HCT116 (cell line): ENCODE data around the gene YDJC. TPM values are rescaled to one million over a fixed set of nuclear protein-coding genes. Genes with fewer than 3 reads are reported as not detected.
"Not testable (repeated sequence)": the region's sequence is repeated elsewhere in the genome, so short reads cannot be mapped to it uniquely, and the experiment has no call there.

Experiments used
- ATAC-seq: fragments of 200-7000 bp; cut with Tn5 transposase; 2 replicates; pipeline ENCODE4 v1.9.1; 2020; ENCODE audit warnings: mild to moderate bottlenecking, moderate library complexity
- BruUV-seq: library from RNA; stranded (reverse); fragments of 400-500 nt; replicated peaks from 2 replicates; lab custom pipeline; 2021; lab: Mats Ljungman, UMichigan
- CTCF ChIA-PET: fragments of 300-600 bp; sonication (Branson Sonifier 250); formaldehyde crosslinking; loops from one replicate; lab custom pipeline; 2021; ENCODE audit warnings: antibody characterized with exemption; lab: Charles Lee
- POLR2A ChIA-PET: fragments of 300-600, 350-600 bp; sonication (Branson Sonifier 250); formaldehyde crosslinking; loops from one replicate; lab custom pipeline; 2021; ENCODE audit warnings: antibody characterized with exemption; lab: Charles Lee
- RAD21 ChIA-PET, 2 experiments: fragments of 300-600 bp; sonication (Branson Sonifier 250); formaldehyde crosslinking; loops; one replicate each; lab custom pipeline; 2023; ENCODE audit warnings: low total read pairs in 2 of 2; ENCODE audit not compliant: uncharacterized antibody in 2 of 2, unreplicated experiment in 2 of 2, low non-redundant PET in 1 of 2; lab: Charles Lee
- DNase-seq: peaks from one replicate; pipeline ENCODE4 v3.0.0-alpha.2; 2010; ENCODE audit warnings: low read depth, low spot score
- H2AFZ ChIP-seq: fragments of 200-600 bp; shearing (Covaris generic), sonication (generic); 2 replicates; pipeline ENCODE4 v1.6.1; 2017; ENCODE audit warnings: low read depth, mixed run types, mixed read lengths, antibody characterized with exemption, low read length; ENCODE audit not compliant: poor library complexity, severe bottlenecking
- H3K27ac ChIP-seq: 2 replicates; pipeline ENCODE4 v1.5.1; 2012; ENCODE audit warnings: low read depth, low read length
- H3K27me3 ChIP-seq: fragments of 200-600 bp; sonication (generic); 2 replicates; pipeline ENCODE4 v1.6.1; 2016; ENCODE audit warnings: mixed run types, low read length, mixed read lengths; ENCODE audit not compliant: insufficient read depth
- H3K36me3 ChIP-seq, 2 experiments: fragments of 200-500 bp in 1 of 2; fragments of 200-600 bp in 1 of 2; sonication (Bioruptor generic) in 1 of 2; sonication (generic) in 1 of 2; 2 replicates each; pipeline versions ENCODE4 v1.5.1 to v1.6.1; 2014 to 2016; ENCODE audit warnings: low read length in 2 of 2, inconsistent platforms in 1 of 2, mixed read lengths in 1 of 2, mixed run types in 1 of 2; ENCODE audit not compliant: insufficient read depth in 2 of 2, control insufficient read depth in 1 of 2
- H3K4me1 ChIP-seq, 2 experiments: fragments of 200-600 bp in 1 of 2; sonication (generic) in 1 of 2; 2 replicates each; pipeline versions ENCODE4 v1.5.1 to v1.6.1; 2012 to 2017; ENCODE audit warnings: low read length in 2 of 2, inconsistent platforms in 1 of 2, mild to moderate bottlenecking in 1 of 2, mixed read lengths in 1 of 2, mixed run types in 1 of 2, moderate library complexity in 1 of 2; ENCODE audit not compliant: insufficient read depth in 2 of 2, control insufficient read depth in 1 of 2
- H3K4me2 ChIP-seq: fragments of 200-600 bp; sonication (generic); 2 replicates; pipeline ENCODE4 v1.6.1; 2017; ENCODE audit warnings: mixed run types, low read length, mixed read lengths
- H3K4me3 ChIP-seq, 2 experiments: fragments of 200-600 bp in 1 of 2; sonication (generic) in 1 of 2; replicated peaks in 1 of 2; 2 replicates each; pipeline ENCODE4 v1.5.1; 2011 to 2016; ENCODE audit warnings: low read length in 2 of 2, control low read depth in 1 of 2, low read depth in 1 of 2, mild to moderate bottlenecking in 1 of 2, mixed read lengths in 1 of 2, mixed run types in 1 of 2
- H3K79me2 ChIP-seq: fragments of 200-600 bp; sonication (generic); 2 replicates; pipeline ENCODE4 v1.6.1; 2017; ENCODE audit warnings: mild to moderate bottlenecking, mixed run types, low read length, moderate library complexity, mixed read lengths; ENCODE audit not compliant: insufficient read depth
- H3K9ac ChIP-seq: fragments of 200-600 bp; sonication (generic); 2 replicates; pipeline ENCODE4 v1.6.1; 2016; ENCODE audit warnings: low read length, mixed read lengths
- H3K9me2 ChIP-seq: fragments of 200-600 bp; sonication (generic), shearing (Covaris generic); 2 replicates; pipeline ENCODE4 v1.6.1; 2017; ENCODE audit warnings: mixed run types, mild to moderate bottlenecking, moderate library complexity; ENCODE audit not compliant: insufficient read depth
- H3K9me3 ChIP-seq, 2 experiments: fragments of 200-500 bp in 1 of 2; fragments of 200-600 bp in 1 of 2; sonication (Bioruptor generic) in 1 of 2; sonication (generic) in 1 of 2; 2 replicates each; pipeline ENCODE4 v1.6.1; 2014 to 2017; ENCODE audit warnings: low read length in 2 of 2, mixed read lengths in 2 of 2, inconsistent platforms in 1 of 2, low read depth in 1 of 2, mild to moderate bottlenecking in 1 of 2, mixed run types in 1 of 2, moderate library complexity in 1 of 2; ENCODE audit not compliant: control insufficient read depth in 1 of 2, insufficient read depth in 1 of 2
- H4K20me1 ChIP-seq: fragments of 200-600 bp; sonication (generic), shearing (Covaris generic); 2 replicates; pipeline ENCODE4 v1.6.1; 2017; ENCODE audit warnings: mixed run types, mild to moderate bottlenecking, moderate library complexity; ENCODE audit not compliant: insufficient read depth
- CBX3 ChIP-seq: IDR thresholded peaks from 2 replicates; pipeline ENCODE4 v1.6.1; 2012; ENCODE audit warnings: low read depth
- CEBPB ChIP-seq: IDR thresholded peaks from 2 replicates; pipeline ENCODE4 v1.6.1; 2012; ENCODE audit warnings: low read depth
- EGR1 ChIP-seq: IDR thresholded peaks from 2 replicates; pipeline ENCODE4 v1.6.1; 2012; ENCODE audit warnings: low read depth
- EZH2 ChIP-seq: fragments of 200-600 bp; sonication (generic); IDR thresholded peaks from 2 replicates; pipeline ENCODE4 v1.6.1; 2017; ENCODE audit warnings: antibody characterized with exemption, mixed run types
- POLR2A ChIP-seq: IDR thresholded peaks from 2 replicates; pipeline ENCODE4 v1.7.0; 2011; ENCODE audit warnings: borderline replicate concordance; ENCODE audit not compliant: insufficient read depth, insufficient read length; ENCODE audit errors: extremely low read depth
- POLR2AphosphoS5 ChIP-seq: IDR thresholded peaks from 2 replicates; pipeline ENCODE4 v1.6.1; 2011; ENCODE audit warnings: mild to moderate bottlenecking, low read depth, low read length, moderate library complexity
- RAD21 ChIP-seq: IDR thresholded peaks from 2 replicates; pipeline ENCODE4 v1.6.1; 2012; ENCODE audit warnings: low read depth, mild to moderate bottlenecking
- SIN3A ChIP-seq: IDR thresholded peaks from 2 replicates; pipeline ENCODE4 v1.6.1; 2012; ENCODE audit warnings: low read depth
- YY1 ChIP-seq: IDR thresholded peaks from 2 replicates; pipeline ENCODE4 v1.6.1; 2011; ENCODE audit warnings: low read length, low read depth, moderate library complexity, mild to moderate bottlenecking; ENCODE audit not compliant: insufficient replicate concordance; ENCODE audit errors: extremely low read depth
- ZFX ChIP-seq: fragments of 450-650 bp; IDR thresholded peaks from 2 replicates; pipeline ENCODE4 v1.6.1; 2017
- ZNF274 ChIP-seq: fragments of 200-500 bp; sonication (Bioruptor generic); IDR thresholded peaks from 2 replicates; pipeline ENCODE4 v1.6.1; 2014; ENCODE audit warnings: mild to moderate bottlenecking, low read depth, low read length, inconsistent platforms
- intact Hi-C: fragments of 100-400 bp; cut with micrococcal nuclease; formaldehyde crosslinking; loops from 2 replicates; pipeline ENCODE4 v1.10.0; 2022
- total RNA-seq: library from RNA; stranded (reverse); gene quantifications from one replicate; pipeline ENCODE4 v1.2.1, GENCODE V29; 2021; ENCODE audit not compliant: unreplicated experiment
- TF ChIP-seq, protein P1 (sequence below): IDR thresholded peaks from 2 replicates; pipeline ENCODE4 v1.6.1; 2012

Gene YDJC
- total RNA-seq, 1 experiment from 2014 or later: 78.3 TPM

DNA sequence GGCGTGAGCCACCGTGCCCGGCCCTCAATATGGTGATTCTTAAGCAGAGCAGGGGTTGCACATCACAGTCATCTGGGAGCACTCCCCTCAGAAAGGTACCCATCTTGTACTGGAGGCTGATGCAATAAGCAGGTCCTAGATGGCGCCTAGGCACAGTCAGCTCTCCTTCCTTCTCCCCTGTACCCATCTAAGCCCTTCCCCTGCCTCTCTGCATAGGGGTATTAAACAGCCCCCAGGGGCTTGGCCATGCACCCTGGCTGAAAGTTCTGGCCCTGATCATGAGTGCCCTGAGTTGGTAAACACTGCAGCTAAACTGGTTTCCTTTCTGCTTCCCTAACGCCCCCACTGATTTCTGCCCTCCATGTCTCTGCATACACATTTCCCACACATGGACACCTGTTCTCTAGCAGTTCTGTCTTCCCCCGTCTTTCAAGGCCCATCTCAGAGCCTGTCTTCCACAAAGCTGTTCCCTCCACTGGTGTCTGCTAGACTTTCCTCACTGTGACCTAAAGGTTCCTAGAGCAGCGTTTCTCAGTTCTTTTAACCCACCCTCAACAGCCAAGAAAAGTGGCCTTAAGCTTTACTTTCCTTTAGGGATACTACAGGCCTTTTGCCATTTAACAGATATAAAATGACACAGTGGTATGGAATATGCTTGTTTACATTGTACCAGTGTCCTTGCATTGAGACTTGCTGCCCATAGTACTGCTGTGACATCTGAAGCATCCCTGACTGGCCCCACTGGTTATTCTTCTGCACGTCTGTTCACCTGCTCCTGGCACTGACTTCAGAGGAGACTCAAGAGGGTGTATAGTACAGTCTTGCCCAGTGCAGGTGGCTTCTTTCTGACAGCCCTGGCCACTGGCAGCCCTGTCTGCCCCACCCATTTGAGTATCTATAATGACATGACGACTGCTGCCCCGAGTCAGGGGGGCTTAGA is 46.8 kb downstream of the YDJC start:
- H3K27ac ChIP-seq: no peak overlapping the region; the same call in 1 of the 2 replicates
- POLR2A ChIA-PET: no interaction called here
- no peak overlapping the region for H3K4me2 ChIP-seq
- ATAC-seq: no peak
- no peak overlapping the region for H3K4me3 ChIP-seq
- intact Hi-C loops: no loop called here
- 0 out of 4 replicates have a peak, but pooled peaks cover 0 to 3% of the 10 kb centered on the region in 2 experiments for H3K36me3 ChIP-seq
- RAD21 ChIA-PET: no interaction called here
- no peaks in the 10 kb centered on the region for H3K9me2 ChIP-seq
- DNase-seq: no peak
- H3K9me3 ChIP-seq: no peaks in the 10 kb centered on the region
- H3K79me2 ChIP-seq: peaks cover 98% of the 10 kb centered on the region
- peaks cover 20% of the 10 kb centered on the region; the same call in 1 of the 2 replicates for H4K20me1 ChIP-seq
- no peak overlapping the region for H3K9ac ChIP-seq
- H2AFZ ChIP-seq: no peak overlapping the region
- no TSS peak for BruUV-seq
- H3K4me1 ChIP-seq: peaks cover 0 to 3% of the 10 kb centered on the region in 2 experiments; a peak in 1 of 4 replicates
- TF ChIP-seq ZFX (no peak), POLR2A (no peak), EGR1 (no peak), POLR2AphosphoS5 (no peak), RAD21 (no peak), ZNF274 (no peak), CEBPB (no peak), EZH2 (no peak), YY1 (no peak), CBX3 (no peak), SIN3A (no peak)
- TF ChIP-seq, protein P1, sequence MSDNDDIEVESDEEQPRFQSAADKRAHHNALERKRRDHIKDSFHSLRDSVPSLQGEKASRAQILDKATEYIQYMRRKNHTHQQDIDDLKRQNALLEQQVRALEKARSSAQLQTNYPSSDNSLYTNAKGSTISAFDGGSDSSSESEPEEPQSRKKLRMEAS: no peak
- CTCF ChIA-PET: no interaction called here
- H3K27me3 ChIP-seq: no peaks in the 10 kb centered on the region

DNA sequence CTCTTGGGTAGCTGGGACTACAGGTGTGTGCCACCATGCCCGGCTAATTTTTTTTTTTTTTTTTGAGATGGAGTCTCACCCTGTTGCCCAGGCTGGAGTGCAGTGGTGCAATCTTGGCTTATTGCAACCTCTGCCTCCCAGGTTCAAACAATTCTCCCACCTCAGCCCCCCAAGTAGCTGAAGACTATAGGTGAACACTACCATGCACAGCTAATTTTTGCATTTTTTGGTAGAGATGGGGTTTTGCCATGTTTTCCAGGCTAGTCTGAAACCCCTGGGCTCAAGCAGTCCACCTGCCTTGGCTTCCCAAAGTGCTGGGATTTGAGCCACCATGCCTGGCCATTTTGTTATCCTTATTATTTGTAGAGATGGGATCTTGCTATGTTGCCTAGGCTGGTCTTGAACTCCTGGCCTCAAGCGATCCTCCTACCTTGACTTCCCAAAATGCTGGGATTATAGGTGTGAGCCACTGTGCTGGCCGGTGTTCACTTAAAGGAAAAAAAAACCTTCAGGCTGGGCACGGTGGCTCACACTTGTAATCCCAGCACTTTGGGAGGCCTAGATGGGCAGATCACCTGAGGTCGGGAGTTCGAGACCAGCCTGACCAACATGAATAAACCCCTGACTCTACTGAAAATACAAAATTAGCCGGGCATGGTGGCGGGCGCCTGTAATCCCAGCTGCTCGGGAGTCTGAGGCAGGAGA is 48.7 kb downstream of the YDJC start:
- CTCF ChIA-PET, H3K9ac ChIP-seq, H3K4me1 ChIP-seq, intact Hi-C loops, RAD21 ChIA-PET, H3K36me3 ChIP-seq, H3K4me3 ChIP-seq, BruUV-seq, H3K9me2 ChIP-seq, H2AFZ ChIP-seq, H3K9me3 ChIP-seq, ATAC-seq, H3K4me2 ChIP-seq, POLR2A ChIA-PET, H3K27ac ChIP-seq, H3K27me3 ChIP-seq, DNase-seq: not testable (repeated sequence)
- Histone ChIP-seq H4K20me1 (peaks cover 18% of the 10 kb centered on the region; the same call in 1 of the 2 replicates), H3K79me2 (peaks cover 98% of the 10 kb centered on the region)

DNA sequence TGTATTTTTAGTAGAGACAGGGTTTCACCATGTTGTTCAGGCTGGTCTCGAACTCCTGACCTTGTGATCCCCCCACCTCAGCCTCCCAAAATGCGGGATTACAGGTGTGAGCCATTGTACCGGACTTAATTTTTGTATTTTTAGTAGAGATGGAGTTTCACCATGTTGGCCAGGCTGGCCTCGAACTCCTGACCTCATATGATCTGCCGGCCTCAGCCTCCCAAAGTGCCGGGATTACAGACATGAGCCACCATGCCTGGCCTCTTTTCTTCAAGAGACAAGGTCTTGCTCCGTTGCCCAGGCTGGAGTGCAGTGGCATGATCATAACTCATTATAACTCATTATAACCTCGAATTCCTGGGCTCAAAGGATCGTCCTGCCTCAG is 49.2 kb downstream of the YDJC start:
- peaks cover 98% of the 10 kb centered on the region for H3K79me2 ChIP-seq
- H3K4me3 ChIP-seq, H3K4me2 ChIP-seq, H3K36me3 ChIP-seq, H2AFZ ChIP-seq, POLR2A ChIA-PET, RAD21 ChIA-PET, DNase-seq, intact Hi-C loops, H3K27ac ChIP-seq, H3K9me2 ChIP-seq, H3K4me1 ChIP-seq, CTCF ChIA-PET, BruUV-seq, ATAC-seq, H3K9me3 ChIP-seq, H3K9ac ChIP-seq, H3K27me3 ChIP-seq: not testable (repeated sequence)
- H4K20me1 ChIP-seq: peaks cover 21% of the 10 kb centered on the region; the same call in 1 of the 2 replicates
